Measurements from ENCODE around the gene RBM42.

DNA sequence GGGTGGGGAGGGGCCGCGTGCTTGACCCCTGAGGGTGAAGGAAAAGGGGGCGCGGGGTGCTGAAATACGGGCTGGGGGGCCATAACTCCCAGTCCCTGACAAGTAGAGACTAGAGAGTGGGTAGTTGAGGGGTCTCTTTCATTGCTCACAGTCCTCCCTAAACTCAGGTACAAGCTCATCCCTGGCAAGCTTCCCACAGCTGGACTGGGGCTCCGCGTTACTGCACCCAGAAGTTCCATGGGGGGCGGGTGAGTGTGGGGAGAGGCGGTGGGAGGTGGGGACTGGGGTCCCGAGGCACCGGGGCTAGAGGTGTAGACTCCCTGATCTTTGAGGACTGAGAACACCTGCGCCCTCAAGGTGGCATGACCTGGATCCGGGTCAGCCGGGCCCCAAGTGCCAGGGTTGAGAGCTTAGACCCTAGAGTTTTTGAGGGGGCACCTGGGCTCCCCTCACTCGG lies 14.0 kb downstream of the RBM42 start:
- TF ChIP-seq TAF1 (IDR thresholded peaks at IDR 0.05; ENCODE audit: borderline replicate concordance, low read depth, low read length) (no peak), POLR2AphosphoS5 (IDR thresholded peaks at IDR 0.05; ENCODE audit: low read depth, low read length) (no peak)
